Measurements from ENCODE around the gene HCST. TPM values are rescaled to one million over a fixed set of nuclear protein-coding genes. Genes with fewer than 3 reads are reported as not detected.
"Not testable (repeated sequence)": the region's sequence is repeated elsewhere in the genome, so short reads cannot be mapped to it uniquely, and the experiment has no call there.

HCST gene
- total RNA-seq, 2 donors from 2014 or later: 1.3 to 1.5 TPM

GRCh38 chr19:35869327-35870123 lies 32.8 kb upstream of the HCST start:
- Histone ChIP-seq H3K9ac (ENCODE audit: extremely low read depth, low read length, poor library complexity, severe bottlenecking) (no peak overlapping the region), H3K4me1 (ENCODE audit: control insufficient read depth, insufficient read depth, low read length) (no peaks in the 10 kb centered on the region), H3K27ac (ENCODE audit: low read depth, low read length) (peak overlapping the region; percentile 96), H3K36me3 (ENCODE audit: control insufficient read depth, insufficient read depth, low read length) (no peaks in the 10 kb centered on the region), H3K4me3 (ENCODE audit: low read length) (peak overlapping the region; percentile 71), H3K27me3 (ENCODE audit: control insufficient read depth, insufficient read depth, low read length, poor library complexity, severe bottlenecking) (peaks cover 48% of the 10 kb centered on the region), H3K9me3 (ENCODE audit: control insufficient read depth, low read length) (no peaks in the 10 kb centered on the region)
- Mint-ChIP-seq H3K27me3 (ENCODE audit: insufficient read depth) (peaks cover 44% of the 10 kb centered on the region), H3K27ac (no peak overlapping the region), H3K36me3 (ENCODE audit: low read depth) (no peaks in the 10 kb centered on the region), H3K4me3 (peak overlapping the region; percentile 48), H3K4me1 (peaks cover 3% of the 10 kb centered on the region), H3K9me3 (no peaks in the 10 kb centered on the region)
- peak; percentile 98 for DNase-seq
- 1% methylated on average over 25 to 51 of the region's 51 CpGs for WGBS, 2 experiments (ENCODE audit: insufficient coverage in 1 of 2, insufficient read length in 1 of 2)
- TF ChIP-seq, protein P1, sequence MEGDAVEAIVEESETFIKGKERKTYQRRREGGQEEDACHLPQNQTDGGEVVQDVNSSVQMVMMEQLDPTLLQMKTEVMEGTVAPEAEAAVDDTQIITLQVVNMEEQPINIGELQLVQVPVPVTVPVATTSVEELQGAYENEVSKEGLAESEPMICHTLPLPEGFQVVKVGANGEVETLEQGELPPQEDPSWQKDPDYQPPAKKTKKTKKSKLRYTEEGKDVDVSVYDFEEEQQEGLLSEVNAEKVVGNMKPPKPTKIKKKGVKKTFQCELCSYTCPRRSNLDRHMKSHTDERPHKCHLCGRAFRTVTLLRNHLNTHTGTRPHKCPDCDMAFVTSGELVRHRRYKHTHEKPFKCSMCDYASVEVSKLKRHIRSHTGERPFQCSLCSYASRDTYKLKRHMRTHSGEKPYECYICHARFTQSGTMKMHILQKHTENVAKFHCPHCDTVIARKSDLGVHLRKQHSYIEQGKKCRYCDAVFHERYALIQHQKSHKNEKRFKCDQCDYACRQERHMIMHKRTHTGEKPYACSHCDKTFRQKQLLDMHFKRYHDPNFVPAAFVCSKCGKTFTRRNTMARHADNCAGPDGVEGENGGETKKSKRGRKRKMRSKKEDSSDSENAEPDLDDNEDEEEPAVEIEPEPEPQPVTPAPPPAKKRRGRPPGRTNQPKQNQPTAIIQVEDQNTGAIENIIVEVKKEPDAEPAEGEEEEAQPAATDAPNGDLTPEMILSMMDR (conservative IDR thresholded peaks at IDR 0.05): no peak

- Histone ChIP-seq H3K27ac (ENCODE audit: low read depth, low read length) (peak overlapping the region; percentile 60), H3K27me3 (ENCODE audit: control insufficient read depth, insufficient read depth, low read length, poor library complexity, severe bottlenecking) (peaks cover 41% of the 10 kb centered on the region), H3K4me3 (ENCODE audit: low read length) (peak overlapping the region; percentile 71)
- not testable (repeated sequence) for H3K4me1 ChIP-seq (ENCODE audit: control insufficient read depth, insufficient read depth, low read length); H3K36me3 Mint-ChIP-seq (ENCODE audit: low read depth); H3K9me3 ChIP-seq (ENCODE audit: control insufficient read depth, low read length); H3K27ac Mint-ChIP-seq; H3K4me1 Mint-ChIP-seq; H3K9ac ChIP-seq (ENCODE audit: extremely low read depth, low read length, poor library complexity, severe bottlenecking); H3K36me3 ChIP-seq (ENCODE audit: control insufficient read depth, insufficient read depth, low read length); H3K9me3 Mint-ChIP-seq
- H3K27me3 Mint-ChIP-seq (ENCODE audit: insufficient read depth): peaks cover 40% of the 10 kb centered on the region
- H3K4me3 Mint-ChIP-seq: peak overlapping the region; percentile 47
- peak; percentile 96 for DNase-seq
- WGBS, 2 experiments (ENCODE audit: insufficient coverage in 1 of 2, insufficient read length in 1 of 2): 46 to 54% methylated on average over 19 to 26 of the region's 26 CpGs
Measured at GRCh38 chr19:35870124-35870736, 32.1 kb upstream of the HCST start.

- H3K36me3 Mint-ChIP-seq (ENCODE audit: low read depth): no peaks in the 10 kb centered on the region
- H3K9me3 Mint-ChIP-seq: no peaks in the 10 kb centered on the region
- DNase-seq: peak; percentile 57
- Histone ChIP-seq H3K9me3 (ENCODE audit: control insufficient read depth, low read length) (no peaks in the 10 kb centered on the region), H3K36me3 (ENCODE audit: control insufficient read depth, insufficient read depth, low read length) (no peaks in the 10 kb centered on the region), H3K27me3 (ENCODE audit: control insufficient read depth, insufficient read depth, low read length, poor library complexity, severe bottlenecking) (peaks cover 36% of the 10 kb centered on the region), H3K4me1 (ENCODE audit: control insufficient read depth, insufficient read depth, low read length) (no peaks in the 10 kb centered on the region), H3K4me3 (ENCODE audit: low read length) (no peak overlapping the region), H3K27ac (ENCODE audit: low read depth, low read length) (no peak overlapping the region), H3K9ac (ENCODE audit: extremely low read depth, low read length, poor library complexity, severe bottlenecking) (no peak overlapping the region)
- no peak overlapping the region for H3K4me3 Mint-ChIP-seq
- TF ChIP-seq, protein P1 (conservative IDR thresholded peaks at IDR 0.05): peak; percentile 53
- no peak overlapping the region for H3K27ac Mint-ChIP-seq
- H3K27me3 Mint-ChIP-seq (ENCODE audit: insufficient read depth): peaks cover 34% of the 10 kb centered on the region
- 93 to 100% methylated on average over 1 to 12 of the region's 12 CpGs for WGBS, 2 experiments (ENCODE audit: insufficient coverage in 1 of 2, insufficient read length in 1 of 2)
- peaks cover 3% of the 10 kb centered on the region for H3K4me1 Mint-ChIP-seq
Measured at GRCh38 chr19:35870798-35871197, 31.5 kb upstream of the HCST start.
